ENCODE results near the gene SLC35E1.

SLC35E1 gene

GRCh38 chr19:16596399-16596798 lies 24.2 kb upstream of the SLC35E1 start:
- DNase-seq: no peak

DNA sequence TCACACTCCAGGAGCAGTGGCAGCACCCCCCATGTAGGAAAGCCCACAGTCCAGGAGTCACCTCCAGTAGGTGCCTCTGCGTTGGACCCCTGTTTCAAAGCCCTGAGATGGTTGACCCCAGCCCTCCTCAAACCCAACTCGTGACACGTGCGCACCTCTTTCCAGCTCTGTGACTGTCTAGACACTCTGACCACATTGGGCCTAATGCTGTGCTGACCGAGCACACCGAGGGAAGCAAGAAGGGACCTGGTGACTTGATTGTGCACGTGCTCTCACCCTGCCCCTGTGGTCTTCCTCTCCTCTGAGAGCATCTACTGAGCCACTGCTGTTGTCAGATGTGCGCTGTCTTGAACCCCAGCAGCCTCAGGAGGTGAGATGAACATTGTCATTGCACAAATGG lies 22.9 kb upstream of the SLC35E1 start:
- DNase-seq: no peak

GRCh38 chr19:16594681-16595091 lies 22.5 kb upstream of the SLC35E1 start:
- no peak for DNase-seq

DNA sequence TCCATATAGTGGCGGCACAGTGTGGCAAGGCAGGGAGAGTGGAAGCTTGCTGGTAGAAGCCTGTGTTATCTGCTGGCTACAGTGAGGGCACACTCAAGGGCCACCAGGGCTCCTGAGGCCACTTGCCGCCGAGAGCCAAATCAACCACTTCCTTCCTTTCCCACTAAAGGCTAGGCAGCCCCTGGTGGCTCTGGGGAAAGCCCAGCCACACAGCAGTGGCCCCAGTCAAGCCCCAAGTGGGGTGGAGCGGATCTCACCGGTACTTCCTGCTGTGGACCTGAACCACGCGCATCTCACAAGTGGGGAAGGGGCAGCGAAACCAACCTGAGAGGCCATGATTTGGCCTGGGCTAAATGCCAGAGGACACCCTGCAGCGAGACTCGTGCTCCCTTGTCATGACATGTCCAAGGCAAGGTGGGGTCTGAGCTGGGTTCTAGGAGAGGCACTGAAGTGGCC lies 21.9 kb upstream of the SLC35E1 start:
- DNase-seq: no peak

GRCh38 chr19:16593181-16593580 lies 21.0 kb upstream of the SLC35E1 start:
- no peak for DNase-seq

DNA sequence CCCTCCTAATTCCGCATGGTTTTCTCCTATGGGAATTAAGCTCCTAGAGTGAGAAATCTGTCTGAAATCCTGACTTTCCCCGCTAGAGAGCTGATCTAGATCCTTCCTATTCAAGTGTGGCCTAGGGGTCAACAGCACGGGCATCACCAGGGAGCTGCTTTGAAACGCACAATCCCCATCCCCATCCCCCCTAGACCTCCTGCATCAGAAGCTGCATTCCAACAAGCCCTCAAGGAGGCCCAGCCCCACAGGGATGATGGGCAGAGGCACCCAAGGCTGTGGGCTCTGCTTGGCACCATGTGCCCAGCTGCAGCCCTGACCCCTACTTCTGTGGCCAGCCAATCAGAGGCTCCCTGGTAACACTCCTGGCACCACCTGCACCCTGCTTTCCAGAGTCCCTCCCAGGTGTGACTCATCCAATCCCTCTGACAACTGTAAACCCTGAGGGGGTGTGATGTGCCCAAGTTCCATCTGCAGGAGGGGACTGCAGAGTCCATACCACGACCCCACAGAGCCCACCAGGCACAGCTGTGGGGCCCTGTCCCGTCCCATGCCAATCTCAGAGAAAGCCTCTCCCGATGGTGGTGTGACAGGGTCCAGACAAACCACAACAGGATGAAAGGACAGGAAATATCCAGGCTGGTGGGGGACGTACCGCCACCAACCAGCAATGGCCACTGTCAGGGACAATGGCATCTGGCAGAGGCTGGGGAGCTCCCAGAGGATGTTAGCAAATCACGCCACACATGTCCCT lies 19.8 kb upstream of the SLC35E1 start:
- DNase-seq: no peak

GRCh38 chr19:16590876-16591802 lies 18.9 kb upstream of the SLC35E1 start:
- no peak for DNase-seq

DNA sequence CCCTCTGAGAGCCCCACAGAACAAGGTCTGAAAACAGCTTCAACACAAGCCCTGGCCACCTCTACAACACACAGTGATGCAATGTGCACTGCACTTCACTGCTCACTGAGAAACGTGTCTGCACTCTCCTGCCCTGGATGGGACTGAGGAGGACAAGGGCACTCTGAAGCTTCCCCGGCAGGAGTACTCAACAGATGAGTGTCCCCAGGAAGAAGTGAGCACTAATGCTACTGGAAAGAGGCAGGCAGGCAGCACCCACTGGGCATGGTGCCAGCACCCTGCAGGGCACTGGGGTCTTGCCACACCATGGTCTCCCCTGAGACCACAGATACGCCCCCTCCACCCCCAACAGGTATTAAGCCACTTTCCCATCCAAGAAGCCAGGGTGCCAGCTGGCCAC lies 17.7 kb upstream of the SLC35E1 start:
- DNase-seq: no peak

GRCh38 chr19:16588824-16589577 lies 16.8 kb upstream of the SLC35E1 start:
- DNase-seq: no peak

- no peak for DNase-seq
Observed at GRCh38 chr19:16587833-16588823, 15.9 kb upstream of the SLC35E1 start.

- peak; percentile 74 for DNase-seq
Observed at GRCh38 chr19:16586991-16587832, 15.0 kb upstream of the SLC35E1 start.

- no peak for DNase-seq
Observed at GRCh38 chr19:16586477-16586871, 14.3 kb upstream of the SLC35E1 start.

- no peak for DNase-seq
Observed at GRCh38 chr19:16585808-16586476, 13.7 kb upstream of the SLC35E1 start.

DNA sequence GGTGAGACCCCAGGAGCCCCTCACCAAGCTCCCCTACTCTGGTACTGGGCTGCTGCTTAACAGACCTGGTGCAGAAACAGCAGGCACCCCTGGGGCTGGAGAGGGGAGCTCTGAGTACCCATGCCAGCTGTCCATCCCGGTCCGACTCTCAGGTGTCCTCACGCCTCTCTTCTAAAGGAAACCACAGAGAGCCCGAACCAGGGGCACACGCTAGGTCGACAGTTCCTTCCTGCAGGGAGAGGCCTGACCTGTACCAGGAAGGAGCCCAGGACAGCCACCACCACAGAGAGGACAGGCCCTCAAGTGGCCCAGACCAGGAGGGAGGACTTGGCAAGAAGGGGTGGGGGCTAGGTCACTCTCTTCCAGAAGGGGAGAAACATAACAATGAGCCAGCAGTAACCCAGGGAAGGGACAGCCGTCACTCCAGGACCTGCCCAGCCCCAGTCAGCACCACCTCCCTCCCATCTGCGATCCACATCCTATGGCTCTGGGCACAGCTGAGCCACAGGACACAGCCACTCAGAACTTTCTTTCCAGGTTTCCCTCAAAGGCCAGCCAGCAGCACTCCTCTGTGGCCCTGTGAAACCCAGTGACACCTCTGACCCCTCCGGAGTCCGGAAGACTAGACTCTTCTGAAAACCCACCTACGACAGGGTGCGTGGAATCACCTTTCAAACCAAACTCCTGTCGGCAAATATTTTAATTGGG lies 13.0 kb upstream of the SLC35E1 start:
- DNase-seq: no peak

DNA sequence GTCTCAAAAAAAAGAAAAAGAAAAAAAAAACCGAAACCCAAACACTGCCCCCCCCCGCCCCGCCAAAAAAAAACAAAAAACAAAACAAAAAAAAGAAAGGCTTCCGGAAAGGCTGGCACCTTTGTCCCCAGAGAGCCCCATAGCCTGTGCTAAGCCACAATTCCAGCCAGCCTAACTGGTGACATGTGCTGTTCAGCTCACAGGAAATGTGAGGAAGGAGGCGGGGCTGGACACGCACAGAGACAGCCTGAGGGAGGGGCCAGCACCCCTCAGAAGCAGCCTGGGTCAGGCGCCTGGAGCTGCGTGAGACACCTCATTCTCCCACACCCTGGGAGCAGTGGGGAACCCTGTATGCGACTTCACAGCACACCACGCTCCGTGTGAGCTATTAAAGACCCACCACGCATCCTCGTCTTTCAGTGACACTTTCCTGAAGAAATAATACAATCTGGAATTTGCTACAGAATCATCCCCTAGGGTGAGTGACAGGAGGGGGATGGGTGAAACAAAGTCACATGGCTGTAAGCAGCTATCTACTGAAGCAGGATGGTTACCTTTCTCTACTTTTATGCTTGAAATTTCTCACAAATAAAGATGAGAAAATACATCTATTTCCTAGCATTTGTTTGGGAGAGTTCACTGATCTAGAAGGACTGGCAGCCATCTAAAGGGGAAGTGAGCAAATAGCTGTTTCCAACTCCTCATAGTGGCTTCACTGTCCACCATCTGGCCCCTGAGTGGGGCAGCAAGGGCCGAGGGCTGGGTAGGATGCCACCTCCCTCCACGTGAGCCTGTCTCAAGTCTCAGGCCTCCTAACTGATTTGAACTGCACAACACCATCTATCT lies 12.3 kb upstream of the SLC35E1 start:
- peak; percentile 77 for DNase-seq

GRCh38 chr19:16582486-16583261 lies 10.5 kb upstream of the SLC35E1 start:
- no peak for DNase-seq

- DNase-seq: no peak
Observed at GRCh38 chr19:16581971-16582343, 9.7 kb upstream of the SLC35E1 start.

All from fibroblast of skin of right biceps (primary cell).